Heart left ventricle (tissue), 13 donors: ENCODE results near the gene SDR42E1.

Source experiments
- POLR2A ChIP-seq, 2 donors: fragments of 450-650 bp; IDR thresholded peaks; one replicate each; pipeline ENCODE4 v1.6.1; 2017; ENCODE audit warnings: antibody characterized with exemption in 2 of 2, mild to moderate bottlenecking in 2 of 2, moderate library complexity in 2 of 2
- TF ChIP-seq, protein P1 (sequence below), 12 donors: fragments of 200-600 bp; sonication (generic) in 4 of 12; IDR thresholded peaks; one replicate each; pipeline versions ENCODE4 v1.5.0 to v1.8.0; 2018 to 2022; ENCODE audit warnings: antibody characterized with exemption in 12 of 12, mild to moderate bottlenecking in 5 of 12
- donor health status: ischemic (EF 13 %, LVEDD 7.1; RV severe dilation, severe dysfunction).
- donor health status: DM: no; HTN: yes; CAD: no.
- donor health status: DM: no; HTN: no; CAD: no.
- donor health status: ischemic (EF 25% LVEDD 6.9; RV normal size, moderate dysfunction).
- donor health status: ischemic (EF 25% LVEDD 5.7; RV mildly dilated, moderate dysfunction).
- donor health status: ischemic (EF 35%, LVEDD 5.7; RV mildly dilated, moderate dysfunction).
- donor health status: nonischemic (EF 11% LVEDD 7.7; RV severe dilation, severe dysfunction).
- donor health status: DM: yes; HTN: yes; CAD: no.
- donor health status: PGD.
- donor health status: ischemic (EF 29% LVEDD 5.4; RV normal size, mild dysfunction).
- donor health status: nonischemic (EF 23%, LVEDD 6.1; RV moderate dilation, normal function).

DNA sequence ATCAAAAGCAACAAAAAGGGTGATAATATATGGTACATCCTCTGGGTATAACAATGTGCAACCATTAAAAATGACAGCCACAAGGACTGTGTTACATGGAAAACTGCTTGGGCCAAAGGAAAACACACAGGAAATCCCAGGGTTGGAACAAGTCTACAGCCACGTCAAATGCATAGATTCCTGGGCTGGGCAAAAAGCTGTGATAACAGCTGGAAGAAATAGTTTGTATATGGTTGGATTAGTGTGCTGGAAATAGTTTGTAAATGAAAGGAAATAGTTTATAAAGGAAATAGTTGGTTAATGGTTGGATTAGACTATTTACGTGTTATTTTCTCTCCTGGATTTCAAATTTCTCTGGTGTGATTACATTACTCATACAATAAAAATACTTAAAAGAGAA lies 26.4 kb upstream of the SDR42E1 start:
- TF ChIP-seq, protein P1, sequence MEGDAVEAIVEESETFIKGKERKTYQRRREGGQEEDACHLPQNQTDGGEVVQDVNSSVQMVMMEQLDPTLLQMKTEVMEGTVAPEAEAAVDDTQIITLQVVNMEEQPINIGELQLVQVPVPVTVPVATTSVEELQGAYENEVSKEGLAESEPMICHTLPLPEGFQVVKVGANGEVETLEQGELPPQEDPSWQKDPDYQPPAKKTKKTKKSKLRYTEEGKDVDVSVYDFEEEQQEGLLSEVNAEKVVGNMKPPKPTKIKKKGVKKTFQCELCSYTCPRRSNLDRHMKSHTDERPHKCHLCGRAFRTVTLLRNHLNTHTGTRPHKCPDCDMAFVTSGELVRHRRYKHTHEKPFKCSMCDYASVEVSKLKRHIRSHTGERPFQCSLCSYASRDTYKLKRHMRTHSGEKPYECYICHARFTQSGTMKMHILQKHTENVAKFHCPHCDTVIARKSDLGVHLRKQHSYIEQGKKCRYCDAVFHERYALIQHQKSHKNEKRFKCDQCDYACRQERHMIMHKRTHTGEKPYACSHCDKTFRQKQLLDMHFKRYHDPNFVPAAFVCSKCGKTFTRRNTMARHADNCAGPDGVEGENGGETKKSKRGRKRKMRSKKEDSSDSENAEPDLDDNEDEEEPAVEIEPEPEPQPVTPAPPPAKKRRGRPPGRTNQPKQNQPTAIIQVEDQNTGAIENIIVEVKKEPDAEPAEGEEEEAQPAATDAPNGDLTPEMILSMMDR (IDR thresholded peaks at IDR 0.05), result no peak
- TF ChIP-seq POLR2A (IDR thresholded peaks at IDR 0.05), result no peak
